CD14-positive monocyte (primary cell): Measurements from ENCODE around the gene KIRREL1. TPM values are rescaled to one million over a fixed set of nuclear protein-coding genes. Genes with fewer than 3 reads are reported as not detected.

Experiments used
- DNase-seq, 3 donors: peaks; one replicate each; pipeline ENCODE4 v3.0.0-alpha.2; 2011 to 2022
- H2AFZ ChIP-seq: 2 replicates; pipeline ENCODE4 v1.6.0; 2012; ENCODE audit warnings: mild to moderate bottlenecking, low read depth, low read length, inconsistent platforms; ENCODE audit not compliant: insufficient read depth, poor library complexity, severe bottlenecking
- H3K27ac ChIP-seq, 2 donors: 1 replicate in 1 of 2; 2 replicates in 1 of 2; pipeline ENCODE4 v1.5.1; 2012 to 2013; ENCODE audit warnings: low read length in 2 of 2, control low read depth in 1 of 2, inconsistent platforms in 1 of 2, low read depth in 1 of 2, mild to moderate bottlenecking in 1 of 2
- H3K27me3 ChIP-seq, 2 donors: one replicate each; pipeline versions ENCODE4 v1.6.0 to v1.6.1; 2011 to 2013; ENCODE audit warnings: low read length in 2 of 2; ENCODE audit not compliant: control insufficient read depth in 2 of 2, insufficient read depth in 2 of 2
- H3K36me3 ChIP-seq, 2 donors: replicated peaks in 1 of 2; 1 replicate in 1 of 2; 2 replicates in 1 of 2; pipeline versions ENCODE4 v1.5.1 to v1.6.1; 2012 to 2013; ENCODE audit warnings: low read length in 2 of 2, control low read depth in 1 of 2, inconsistent platforms in 1 of 2, mild to moderate bottlenecking in 1 of 2; ENCODE audit not compliant: insufficient read depth in 2 of 2, control insufficient read depth in 1 of 2
- H3K4me1 ChIP-seq, 2 donors: 1 replicate in 1 of 2; 2 replicates in 1 of 2; pipeline versions ENCODE4 v1.5.1 to v1.6.1; 2012 to 2013; ENCODE audit warnings: low read length in 2 of 2, control low read depth in 1 of 2, inconsistent platforms in 1 of 2, mild to moderate bottlenecking in 1 of 2, moderate library complexity in 1 of 2; ENCODE audit not compliant: insufficient read depth in 2 of 2, control insufficient read depth in 1 of 2
- H3K4me2 ChIP-seq: replicated peaks from 2 replicates; pipeline ENCODE3; 2012; ENCODE audit warnings: low read length, moderate library complexity, mild to moderate bottlenecking; ENCODE audit not compliant: poor library complexity, severe bottlenecking; ENCODE audit errors: extremely low read depth
- H3K4me3 ChIP-seq, 3 experiments: fragments of 200-600 bp in 1 of 3; sonication (generic) in 1 of 3; replicated peaks in 1 of 3; 1 replicate in 2 of 3; 2 replicates in 1 of 3; pipeline ENCODE4 v1.5.1; 2011 to 2013; ENCODE audit warnings: low read length in 3 of 3, mild to moderate bottlenecking in 3 of 3, control low read depth in 2 of 3, low read depth in 2 of 3, inconsistent platforms in 1 of 3, moderate library complexity in 1 of 3
- H3K79me2 ChIP-seq: 2 replicates; pipeline ENCODE4 v1.6.0; 2012; ENCODE audit warnings: mild to moderate bottlenecking, control low read depth, inconsistent platforms, low read length, moderate library complexity; ENCODE audit not compliant: insufficient read depth
- H3K9ac ChIP-seq: 2 replicates; pipeline ENCODE4 v1.6.0; 2017; ENCODE audit warnings: low read length, mild to moderate bottlenecking; ENCODE audit not compliant: insufficient read depth, poor library complexity, severe bottlenecking
- H3K9me3 ChIP-seq, 2 donors: replicated peaks in 1 of 2; 1 replicate in 1 of 2; 2 replicates in 1 of 2; pipeline versions ENCODE4 v1.5.1 to v1.6.1; 2012 to 2013; ENCODE audit warnings: low read length in 2 of 2, control low read depth in 1 of 2; ENCODE audit not compliant: control insufficient read depth in 1 of 2, insufficient read depth in 1 of 2
- H4K20me1 ChIP-seq: 2 replicates; pipeline ENCODE4 v1.6.0; 2012; ENCODE audit warnings: mild to moderate bottlenecking, low read length, control low read depth, moderate library complexity; ENCODE audit not compliant: insufficient read depth
- H3K27ac Mint-ChIP-seq, 7 donors: one replicate each; pipeline ENCODE4 v1.8.0; 2020; ENCODE audit warnings: mild to moderate bottlenecking in 7 of 7, mixed read lengths in 7 of 7, moderate library complexity in 6 of 7, inconsistent platforms in 2 of 7
- H3K27me3 Mint-ChIP-seq, 3 donors: one replicate each; pipeline ENCODE4 v1.8.0; 2021 to 2022; ENCODE audit warnings: low read depth in 3 of 3, mild to moderate bottlenecking in 3 of 3, mixed read lengths in 3 of 3, moderate library complexity in 3 of 3, inconsistent platforms in 1 of 3
- H3K36me3 Mint-ChIP-seq, 2 donors: one replicate each; pipeline ENCODE4 v1.8.0; 2020; ENCODE audit warnings: mixed read lengths in 2 of 2, inconsistent platforms in 1 of 2, mild to moderate bottlenecking in 1 of 2
- H3K4me1 Mint-ChIP-seq: one replicate; pipeline ENCODE4 v1.8.0; 2020; ENCODE audit warnings: mild to moderate bottlenecking, mixed read lengths
- H3K4me3 Mint-ChIP-seq, 2 donors: one replicate each; pipeline ENCODE4 v1.8.0; 2020; ENCODE audit warnings: mild to moderate bottlenecking in 2 of 2, mixed read lengths in 2 of 2, moderate library complexity in 1 of 2
- H3K9me3 Mint-ChIP-seq, 7 donors: one replicate each; pipeline ENCODE4 v1.8.0; 2020 to 2022; ENCODE audit warnings: mixed read lengths in 7 of 7, mild to moderate bottlenecking in 6 of 7, moderate library complexity in 6 of 7, inconsistent platforms in 2 of 7
- CTCF ChIP-seq: fragments of 200-600 bp; IDR thresholded peaks from one replicate; pipeline ENCODE4 v1.8.0; 2022; ENCODE audit warnings: antibody characterized with exemption, mild to moderate bottlenecking
- WGBS: methylation state at CpG from one replicate; pipeline ENCODE4 v1.1.5; 2013; ENCODE audit warnings: missing lambda C conversion rate; ENCODE audit not compliant: insufficient coverage; 5-methylcytosine and 5-hydroxymethylcytosine counted together
- intact Hi-C, 2 donors: fragments of 100-400 bp; cut with micrococcal nuclease; formaldehyde crosslinking; loops; one replicate each; pipeline versions ENCODE4 v1.15.0 to v1.15.1; 2023
- polyA plus RNA-seq, 3 donors: library from polyadenylated mRNA; depleted of rRNA in 1 of 3; unstranded in 2 of 3; stranded (reverse) in 1 of 3; fragments of 300-500 nt in 2 of 3; fragments of >200 nt in 1 of 3; fragmentation: Illumina TruSeq in 2 of 3; gene quantifications; 1 replicate in 2 of 3; 2 replicates in 1 of 3; pipeline ENCODE4 v1.2.3, GENCODE V29; 2012 to 2021

The KIRREL1 gene
- polyA plus RNA-seq, 3 donors: not detected

- H3K27ac Mint-ChIP-seq: no peak overlapping the region
- Histone ChIP-seq H3K4me3 (no peak overlapping the region), H3K9me3 (no peaks in the 10 kb centered on the region), H3K27me3 (no peaks in the 10 kb centered on the region), H3K79me2 (no peaks in the 10 kb centered on the region), H3K27ac (no peak overlapping the region), H3K4me2 (no peak overlapping the region), H2AFZ (no peak overlapping the region), H3K9ac (no peak overlapping the region), H3K36me3 (no peaks in the 10 kb centered on the region), H4K20me1 (no peaks in the 10 kb centered on the region), H3K4me1 (no peaks in the 10 kb centered on the region)
- H3K27me3 Mint-ChIP-seq: peaks cover 0 to 10% (median 6%) of the 10 kb centered on the region in 3 donors
- no peak for TF ChIP-seq CTCF
- no peaks in the 10 kb centered on the region for H3K36me3 Mint-ChIP-seq
- no peak overlapping the region for H3K4me3 Mint-ChIP-seq
- WGBS: 87% methylated on average over 3 of the region's 6 CpGs
- intact Hi-C loops: no loop called here
- H3K4me1 Mint-ChIP-seq: no peaks in the 10 kb centered on the region
- DNase-seq: no peak
- no peaks in the 10 kb centered on the region for H3K9me3 Mint-ChIP-seq
Observed at GRCh38 chr1:158008630-158009029, 15.2 kb downstream of the KIRREL1 start.

- H3K4me2 ChIP-seq: no peak overlapping the region
- 79% methylated on average over 3 of the region's 5 CpGs for WGBS
- no peak overlapping the region for H3K9ac ChIP-seq
- H3K9me3 Mint-ChIP-seq: peaks cover 0 to 1% (median 0%) of the 10 kb centered on the region in 7 donors
- no peaks in the 10 kb centered on the region for H3K79me2 ChIP-seq
- peaks cover 2% of the 10 kb centered on the region for H3K4me1 Mint-ChIP-seq
- H2AFZ ChIP-seq: no peak overlapping the region
- DNase-seq: no peak
- no peaks in the 10 kb centered on the region for H3K27me3 ChIP-seq
- H3K4me1 ChIP-seq: no peaks in the 10 kb centered on the region
- no peaks in the 10 kb centered on the region for H3K9me3 ChIP-seq
- H3K27ac Mint-ChIP-seq: peak overlapping the region in 2 of 7 donors; percentile 77 to 79
- no peak overlapping the region for H3K27ac ChIP-seq
- no peak for TF ChIP-seq CTCF
- no peak overlapping the region for H3K4me3 ChIP-seq
- H3K36me3 Mint-ChIP-seq: no peaks in the 10 kb centered on the region
- no peaks in the 10 kb centered on the region for H3K36me3 ChIP-seq
- intact Hi-C loops: no loop called here
- no peaks in the 10 kb centered on the region for H4K20me1 ChIP-seq
- H3K4me3 Mint-ChIP-seq: no peak overlapping the region
- peaks cover 3 to 9% (median 6%) of the 10 kb centered on the region in 3 donors for H3K27me3 Mint-ChIP-seq
Observed at GRCh38 chr1:158011714-158012113, 18.3 kb downstream of the KIRREL1 start.
